Hepatocyte (in vitro differentiated cells): Measurements from ENCODE around the gene BAZ2A.

ENCODE experiments used
- CTCF ChIP-seq: fragments of 200-600 bp; sonication (generic); IDR thresholded peaks from 2 replicates; pipeline ENCODE4 v1.5.1; 2016; ENCODE audit warnings: antibody characterized with exemption, mild to moderate bottlenecking; ENCODE audit not compliant: poor library complexity
- EZH2phosphoT487 ChIP-seq: fragments of 200-600 bp; sonication (generic); IDR thresholded peaks from one replicate; pipeline ENCODE4 v1.6.1; 2018; ENCODE audit warnings: antibody characterized with exemption, mild to moderate bottlenecking, low read depth, moderate library complexity; ENCODE audit not compliant: unreplicated experiment, severe bottlenecking

DNA sequence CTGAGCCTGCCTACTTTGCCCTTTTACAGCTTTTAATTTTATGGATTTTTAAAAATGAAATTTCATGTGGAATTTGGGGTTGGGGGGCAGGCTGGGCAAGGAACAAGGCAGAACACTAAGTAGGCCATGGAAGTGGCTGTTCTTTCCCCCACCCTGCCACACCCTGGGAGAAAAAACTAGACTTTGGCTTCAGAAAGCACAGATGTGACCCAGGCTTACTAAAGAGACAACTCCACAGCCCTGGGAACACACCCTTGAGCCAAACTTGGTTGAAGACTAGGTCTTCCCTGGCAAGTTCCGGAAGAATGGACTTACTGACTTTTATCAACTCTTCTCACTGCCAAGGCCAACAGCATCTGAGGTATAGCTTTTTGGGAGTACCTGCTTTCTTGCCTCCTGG lies 40.3 kb downstream of the BAZ2A start:
- no peak for TF ChIP-seq EZH2phosphoT487
- no peak for TF ChIP-seq CTCF
